DOHH2 (cell line): ENCODE measurements around the gene KRT80.

Experiments used
- CTCF ChIP-seq: fragments of 200-600 bp; sonication (generic); IDR thresholded peaks from one replicate; pipeline ENCODE4 v1.5.1; 2014; ENCODE audit warnings: antibody characterized with exemption, mild to moderate bottlenecking, low read depth, low read length; ENCODE audit not compliant: poor library complexity, severe bottlenecking
- EZH2phosphoT487 ChIP-seq: fragments of 200-600 bp; sonication (generic); IDR thresholded peaks from 2 replicates; pipeline ENCODE4 v1.6.1; 2017; ENCODE audit warnings: borderline replicate concordance, mild to moderate bottlenecking, antibody characterized with exemption, low read length, moderate library complexity, mixed read lengths

DNA sequence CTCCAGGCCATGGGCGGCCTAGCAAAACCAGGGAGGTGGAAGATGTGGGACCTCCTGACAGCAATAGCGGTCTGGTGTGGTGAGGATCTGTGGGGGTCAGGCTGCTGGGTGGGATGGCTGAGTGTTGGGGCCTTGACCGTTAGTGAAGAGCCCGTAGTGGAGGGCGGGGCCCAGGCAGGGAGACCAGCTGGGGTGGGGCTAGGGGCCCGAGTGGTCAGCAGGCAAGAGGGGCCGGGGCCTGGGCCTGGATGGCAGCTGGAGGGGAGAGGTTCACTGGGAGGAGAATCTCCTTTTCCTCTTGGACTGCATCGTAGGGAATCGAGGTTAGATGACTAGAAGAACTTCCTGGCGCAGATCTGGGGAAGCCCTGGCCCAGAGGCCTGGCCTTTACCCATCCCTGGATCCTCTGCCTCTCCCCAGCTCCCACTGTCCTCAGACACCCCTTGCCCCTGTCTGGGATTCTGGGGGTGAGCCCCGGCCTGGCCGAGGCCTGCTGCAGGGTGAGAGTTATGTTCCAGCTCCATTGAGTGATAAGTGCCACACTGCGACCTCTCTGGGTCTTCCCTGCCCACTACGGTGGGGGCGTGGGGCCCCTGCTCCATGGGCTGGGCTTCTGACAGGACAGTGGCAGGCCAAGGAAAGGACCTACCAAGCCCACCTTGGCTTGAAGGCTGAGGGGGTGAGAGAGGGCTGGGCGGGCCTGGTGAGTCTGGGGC is 47.1 kb downstream of the KRT80 start:
- TF ChIP-seq CTCF (no peak), EZH2phosphoT487 (no peak)
